ENCODE data around the gene IL11RA. TPM values are rescaled to one million over a fixed set of nuclear protein-coding genes. Genes with fewer than 3 reads are reported as not detected.

Gene IL11RA
- total RNA-seq, 2 experiments from 2014 or later: 117 TPM

- Histone ChIP-seq H3K4me1 (ENCODE audit: insufficient read depth, low read length) (no peaks in the 10 kb centered on the region), H3K36me3 (ENCODE audit: insufficient read depth, low read length) (no peaks in the 10 kb centered on the region), H3K27me3 (ENCODE audit: control insufficient read depth in 1 of 2, insufficient read depth in 2 of 2, low read length in 2 of 2) (no peaks in the 10 kb centered on the region), H3K4me3 (ENCODE audit: low read length) (no peak overlapping the region), H3K27ac (ENCODE audit: low read depth in 1 of 2, low read length in 2 of 2) (no peak overlapping the region), H3K9me3 (ENCODE audit: control insufficient read depth in 1 of 2, insufficient read depth in 1 of 2, low read length in 2 of 2) (no peaks in the 10 kb centered on the region)
- no peak for TF ChIP-seq CTCF (IDR thresholded peaks at IDR 0.05)
- ChIA-PET CTCF (no interaction called here), POLR2A (no interaction called here)
- H3K27me3 Mint-ChIP-seq: no peaks in the 10 kb centered on the region
- H3K27ac Mint-ChIP-seq: no peak overlapping the region
- peaks cover 4% of the 10 kb centered on the region for H3K36me3 Mint-ChIP-seq (ENCODE audit: low read depth)
- no peaks in the 10 kb centered on the region for H3K4me1 Mint-ChIP-seq (ENCODE audit: low read depth)
- H3K4me3 Mint-ChIP-seq: no peak overlapping the region
- ATAC-seq (ENCODE audit: poor library complexity) (no peak), DNase-seq (no peak)
- intact Hi-C loops (cut with DNase I, micrococcal nuclease): no loop called here
- no peaks in the 10 kb centered on the region for H3K9me3 Mint-ChIP-seq
Measured at GRCh38 chr9:34685591-34685990, 33.6 kb downstream of the IL11RA start.

GRCh38 chr9:34686231-34686630 lies 34.2 kb downstream of the IL11RA start:
- CTCF ChIA-PET: no interaction called here
- POLR2A ChIA-PET: interaction anchor here (0.9 kb wide), 1 partner anchor 49 kb away, joined by 3 read pairs; no protein-coding TSS in a partner anchor
- Histone ChIP-seq H3K27me3 (ENCODE audit: control insufficient read depth in 1 of 2, insufficient read depth in 2 of 2, low read length in 2 of 2) (no peaks in the 10 kb centered on the region), H3K27ac (ENCODE audit: low read depth in 1 of 2, low read length in 2 of 2) (no peak overlapping the region), H3K36me3 (ENCODE audit: insufficient read depth, low read length) (no peaks in the 10 kb centered on the region), H3K4me3 (ENCODE audit: low read length) (no peak overlapping the region), H3K9me3 (ENCODE audit: control insufficient read depth in 1 of 2, insufficient read depth in 1 of 2, low read length in 2 of 2) (no peaks in the 10 kb centered on the region), H3K4me1 (ENCODE audit: insufficient read depth, low read length) (no peaks in the 10 kb centered on the region)
- DNase-seq (no peak), ATAC-seq (ENCODE audit: poor library complexity) (no peak)
- intact Hi-C loops (cut with DNase I, micrococcal nuclease): no loop called here
- H3K4me3 Mint-ChIP-seq: no peak overlapping the region
- no peak for TF ChIP-seq CTCF (IDR thresholded peaks at IDR 0.05)
- H3K27me3 Mint-ChIP-seq: no peaks in the 10 kb centered on the region
- H3K9me3 Mint-ChIP-seq: no peaks in the 10 kb centered on the region
- H3K36me3 Mint-ChIP-seq (ENCODE audit: low read depth): no peaks in the 10 kb centered on the region
- H3K27ac Mint-ChIP-seq: no peak overlapping the region
- no peaks in the 10 kb centered on the region for H3K4me1 Mint-ChIP-seq (ENCODE audit: low read depth)

- Mint-ChIP-seq H3K4me1 (ENCODE audit: low read depth) (no peaks in the 10 kb centered on the region), H3K4me3 (no peak overlapping the region), H3K36me3 (ENCODE audit: low read depth) (no peaks in the 10 kb centered on the region), H3K27ac (no peak overlapping the region), H3K27me3 (no peaks in the 10 kb centered on the region), H3K9me3 (no peaks in the 10 kb centered on the region)
- DNase-seq (no peak), ATAC-seq (ENCODE audit: poor library complexity) (no peak)
- no peak overlapping the region for H3K27ac ChIP-seq (ENCODE audit: low read depth in 1 of 2, low read length in 2 of 2)
- no peaks in the 10 kb centered on the region for H3K4me1 ChIP-seq (ENCODE audit: insufficient read depth, low read length)
- H3K4me3 ChIP-seq (ENCODE audit: low read length): no peak overlapping the region
- POLR2A ChIA-PET: interaction anchor here (0.9 kb wide), 1 partner anchor 50 kb away, joined by 3 read pairs; no protein-coding TSS in a partner anchor
- no peaks in the 10 kb centered on the region for H3K9me3 ChIP-seq (ENCODE audit: control insufficient read depth in 1 of 2, insufficient read depth in 1 of 2, low read length in 2 of 2)
- CTCF ChIA-PET: interaction anchor here (1.2 kb wide), 1 partner anchor 16 kb away, joined by 3 read pairs; no protein-coding TSS in a partner anchor
- H3K36me3 ChIP-seq (ENCODE audit: insufficient read depth, low read length): no peaks in the 10 kb centered on the region
- no peaks in the 10 kb centered on the region for H3K27me3 ChIP-seq (ENCODE audit: control insufficient read depth in 1 of 2, insufficient read depth in 2 of 2, low read length in 2 of 2)
- intact Hi-C loops (cut with DNase I, micrococcal nuclease): no loop called here
- no peak for TF ChIP-seq CTCF (IDR thresholded peaks at IDR 0.05)
Measured at GRCh38 chr9:34686732-34687131, 34.7 kb downstream of the IL11RA start.

Measured in CD4-positive, alpha-beta T cell (primary cell).